GM19043 (cell line): ENCODE measurements around the gene MPRIP.

Source experiments
- ATAC-seq: cut with Tn5 transposase; IDR thresholded peaks from one replicate; pipeline ENCODE4 v1.9.1; 2021; ENCODE audit warnings: low read depth; ENCODE audit not compliant: unreplicated experiment

The MPRIP gene

DNA sequence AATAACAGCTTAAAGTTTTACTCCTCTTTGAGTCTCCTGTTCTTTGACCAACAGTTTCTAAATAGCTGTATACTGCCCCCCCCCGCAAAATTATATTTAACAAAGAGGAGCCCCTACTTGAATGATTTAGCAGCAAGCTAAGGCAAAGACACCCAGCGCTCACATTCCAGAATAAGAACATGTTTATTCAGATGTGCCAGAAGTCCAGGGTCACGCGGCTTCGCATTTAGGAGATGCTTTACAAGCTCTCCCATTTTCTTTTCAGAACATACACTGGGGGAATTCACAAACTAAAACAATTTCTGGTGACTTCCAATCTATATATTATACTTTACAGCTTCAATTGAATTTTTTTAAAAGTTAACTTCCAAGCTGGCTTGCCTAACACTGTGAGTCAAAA lies 158.6 kb downstream of the MPRIP start:
- ATAC-seq: no peak

DNA sequence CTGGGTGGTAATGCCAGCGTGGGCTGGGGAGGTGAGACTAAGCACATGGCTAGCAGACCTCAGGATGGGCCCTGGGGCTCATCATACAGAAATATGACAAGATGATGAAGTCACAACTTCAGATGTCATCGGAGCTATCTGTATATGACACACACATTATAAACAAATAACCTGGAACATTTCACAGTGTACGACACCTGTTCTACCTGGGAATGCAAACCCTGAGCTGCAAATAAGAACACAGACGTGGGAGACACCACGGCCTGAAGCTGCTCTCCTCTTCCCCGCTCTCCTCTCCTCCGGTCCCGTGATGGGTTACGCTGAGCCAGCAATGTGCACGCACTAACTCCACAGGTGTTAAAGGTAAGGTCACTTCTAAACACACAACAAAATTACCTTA lies 159.0 kb downstream of the MPRIP start:
- no peak for ATAC-seq

DNA sequence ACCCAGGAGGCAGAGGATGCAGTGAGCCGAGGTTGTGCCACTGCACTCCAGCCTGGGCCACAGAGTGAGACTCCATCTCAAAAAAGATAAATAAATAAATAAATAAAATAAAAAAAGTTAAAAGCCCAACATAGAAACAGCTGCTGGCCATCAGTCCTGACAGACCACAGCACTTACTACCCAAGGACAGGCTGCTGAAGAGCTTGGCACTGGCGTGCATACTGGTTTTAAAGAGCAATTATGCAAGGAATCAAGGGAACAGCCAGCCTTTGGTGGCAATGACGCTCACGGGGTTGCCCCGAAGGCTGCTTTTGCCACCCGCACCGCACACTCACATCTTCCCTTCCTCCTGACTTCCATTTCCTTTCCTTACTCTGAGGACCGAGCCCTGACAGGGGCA lies 159.7 kb downstream of the MPRIP start:
- no peak for ATAC-seq

- no peak for ATAC-seq
Observed at GRCh38 chr17:17203173-17203730, 161.0 kb downstream of the MPRIP start.

GRCh38 chr17:17204041-17204591 lies 161.9 kb downstream of the MPRIP start:
- no peak for ATAC-seq

GRCh38 chr17:17204635-17205231 lies 162.5 kb downstream of the MPRIP start:
- no peak for ATAC-seq

DNA sequence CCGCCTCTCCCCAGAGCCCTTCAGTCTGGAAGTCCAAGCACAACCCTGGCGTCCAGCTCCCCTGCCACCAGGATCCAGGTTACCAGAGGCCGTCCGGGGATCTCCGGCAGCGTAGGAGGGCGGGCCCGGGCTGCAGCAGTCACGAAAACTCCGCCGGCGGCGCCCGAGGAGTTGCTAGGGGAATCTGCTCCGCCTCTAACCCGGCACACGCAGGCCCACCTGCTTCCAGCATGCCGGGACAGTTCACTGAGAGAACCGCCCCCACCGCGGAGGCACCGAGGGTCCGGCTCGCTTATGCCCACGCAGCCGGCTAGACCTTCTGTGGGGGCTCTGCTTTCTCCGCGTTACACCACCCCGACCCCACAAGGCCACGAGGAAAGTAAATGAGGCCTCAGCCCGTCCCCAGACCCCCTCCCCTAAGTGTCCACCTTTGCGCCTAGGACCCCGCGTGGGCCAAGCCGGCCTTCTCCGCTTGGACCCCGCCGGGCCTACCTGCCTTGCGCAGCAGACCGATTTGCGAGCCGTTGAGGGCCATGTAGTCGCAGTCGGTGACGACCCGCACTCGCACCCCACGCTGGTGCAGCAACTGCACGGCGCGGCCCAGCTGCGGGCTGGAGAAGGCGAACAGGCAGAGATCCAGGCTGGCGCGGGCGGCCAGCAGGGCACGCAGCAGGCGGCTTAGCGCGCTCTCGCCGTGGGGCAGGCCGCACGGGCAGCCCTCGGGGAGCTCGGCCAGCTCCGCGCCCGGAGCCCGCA lies 163.3 kb downstream of the MPRIP start:
- ATAC-seq: no peak

DNA sequence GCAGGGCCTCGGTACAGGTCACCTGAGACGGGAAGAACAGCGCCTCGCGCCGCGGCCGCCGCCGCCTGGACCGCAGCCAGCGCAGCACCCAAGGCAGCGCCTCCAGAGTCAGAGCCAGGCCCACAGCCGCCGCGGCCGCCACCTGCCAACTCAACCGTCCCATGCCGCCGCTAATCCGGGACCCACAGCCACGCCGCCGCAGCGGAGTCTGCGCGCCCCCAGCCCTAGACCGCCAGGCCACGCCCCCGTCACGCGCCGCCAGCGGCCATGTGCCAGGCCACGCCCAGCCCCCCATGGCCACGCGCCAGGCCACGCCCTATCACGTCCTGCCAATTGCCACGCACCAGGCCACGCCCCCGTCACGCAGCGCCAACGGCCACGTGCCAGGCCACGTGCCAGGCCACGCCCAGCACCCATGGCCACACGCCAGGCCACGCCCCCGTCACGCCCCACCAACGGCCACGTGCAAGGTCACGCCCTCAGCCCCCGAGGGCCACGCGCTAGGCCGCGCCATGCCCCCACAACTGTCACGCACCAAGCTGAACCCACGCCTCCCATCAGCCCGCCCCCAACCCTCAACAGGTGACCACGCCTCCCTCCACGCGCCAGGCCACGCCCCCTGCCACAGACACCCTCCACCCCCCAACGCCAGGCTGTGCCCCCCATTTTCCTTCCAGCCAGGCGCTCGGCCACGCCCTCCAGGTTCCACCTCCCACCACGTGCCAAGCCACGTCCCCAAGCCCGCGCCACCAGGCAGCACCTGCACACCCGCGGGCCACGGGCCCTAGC lies 164.1 kb downstream of the MPRIP start, which contains the start of gene PLD6:
Gene PLD6, minus strand, starts transcription at position 210 of the 789 bp plus-strand sequence. Its CDS starts 47 bp downstream, at position 163.
- ATAC-seq: no peak

- ATAC-seq: no peak
Observed at GRCh38 chr17:17206913-17207335, 164.7 kb downstream of the MPRIP start.

DNA sequence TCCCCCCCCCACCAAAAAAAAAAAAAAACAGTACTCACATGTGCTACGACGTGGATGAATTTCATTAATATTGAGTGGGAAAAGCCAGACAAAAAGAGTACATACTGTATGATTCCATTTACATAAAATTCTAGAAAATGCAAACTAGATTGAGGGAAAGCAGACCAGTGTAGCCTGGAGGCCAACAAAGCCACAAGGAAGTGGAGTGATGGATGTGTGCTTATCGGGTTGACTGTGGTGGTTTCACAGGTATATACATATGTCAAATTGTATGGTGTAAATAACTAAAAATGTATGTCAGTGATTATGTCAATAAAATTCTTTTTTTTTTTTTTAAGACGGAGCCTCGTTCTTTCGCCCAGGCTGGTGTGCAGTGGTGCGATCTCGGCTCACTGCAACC lies 165.7 kb downstream of the MPRIP start:
- no peak for ATAC-seq

- ATAC-seq: no peak
Observed at GRCh38 chr17:17213775-17214174, 171.5 kb downstream of the MPRIP start.

DNA sequence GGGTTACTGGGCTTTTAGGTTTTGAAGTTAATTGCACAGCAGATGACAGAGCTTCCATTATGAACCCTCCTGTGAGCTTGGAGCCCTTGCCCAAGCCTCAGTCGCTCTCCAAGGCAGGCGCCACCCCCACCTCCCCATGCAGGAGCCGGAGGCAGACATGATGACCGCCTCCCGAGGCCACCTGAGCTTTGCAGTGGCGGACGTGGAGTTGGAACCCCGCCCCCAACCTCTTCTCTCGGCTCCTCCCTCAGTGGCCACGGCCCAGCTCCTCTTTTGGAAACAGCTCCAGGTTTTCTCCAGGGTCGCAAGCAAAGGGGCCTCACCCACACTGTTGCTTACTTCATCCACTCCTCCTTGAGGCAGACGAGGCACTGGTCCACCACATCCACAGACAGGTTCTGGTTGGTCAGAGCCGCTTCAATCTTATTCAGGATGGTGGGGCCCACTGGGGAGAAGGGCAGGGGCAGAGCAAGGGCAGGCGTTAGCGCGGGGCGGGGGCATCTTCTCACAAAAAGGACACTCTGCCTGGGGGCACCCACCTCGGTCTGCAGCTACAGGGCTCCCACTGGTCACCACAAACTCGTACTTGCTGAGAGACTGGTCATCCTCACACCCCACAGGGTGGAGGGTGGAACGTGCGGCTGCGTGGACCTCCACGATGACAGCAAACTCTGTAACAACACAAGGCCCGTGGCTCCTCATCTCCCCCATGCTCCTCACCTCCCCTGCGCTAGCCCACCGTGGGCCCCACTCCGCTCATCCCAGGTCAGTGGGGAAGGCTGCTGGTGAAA lies 172.6 kb downstream of the MPRIP start:
- ATAC-seq: no peak

DNA sequence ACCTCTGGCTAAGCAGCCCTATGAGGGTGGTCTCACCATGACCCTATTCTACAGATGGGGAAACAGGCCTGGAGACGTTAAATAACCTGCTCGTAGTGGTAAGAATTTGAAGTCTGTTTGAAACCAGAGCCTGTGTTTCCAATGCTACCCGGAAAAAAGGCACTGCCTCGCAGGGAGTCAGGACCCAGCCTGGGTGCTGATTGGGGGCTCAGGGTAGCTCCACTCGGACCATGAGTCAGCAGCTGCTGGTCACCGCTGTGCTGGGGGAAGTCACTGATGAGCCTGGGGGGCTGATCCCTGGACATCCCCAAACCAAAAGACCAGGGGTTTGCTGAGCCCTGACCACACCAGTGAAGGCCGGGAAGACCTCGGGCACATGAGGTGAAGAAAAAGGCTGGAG lies 173.3 kb downstream of the MPRIP start:
- no peak for ATAC-seq

DNA sequence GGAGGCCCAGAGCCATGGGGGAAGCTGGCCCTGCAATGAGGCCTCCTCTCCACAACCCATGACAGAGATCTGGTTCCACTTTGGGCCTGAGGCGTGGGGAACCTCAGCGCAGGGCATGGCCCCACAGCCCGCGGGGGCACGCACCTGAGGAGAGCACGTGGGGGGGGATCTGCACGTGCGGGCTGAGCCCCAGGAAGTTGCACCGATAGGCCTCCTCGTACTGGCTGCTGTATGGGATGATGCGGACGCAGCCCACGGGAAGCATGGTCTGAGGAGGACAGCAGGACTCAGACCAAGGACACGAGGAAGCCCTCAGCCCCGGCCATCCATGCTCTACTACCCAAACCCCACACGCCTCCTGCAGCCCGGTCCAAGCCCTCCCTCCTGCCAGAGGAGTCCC lies 174.0 kb downstream of the MPRIP start:
- no peak for ATAC-seq

DNA sequence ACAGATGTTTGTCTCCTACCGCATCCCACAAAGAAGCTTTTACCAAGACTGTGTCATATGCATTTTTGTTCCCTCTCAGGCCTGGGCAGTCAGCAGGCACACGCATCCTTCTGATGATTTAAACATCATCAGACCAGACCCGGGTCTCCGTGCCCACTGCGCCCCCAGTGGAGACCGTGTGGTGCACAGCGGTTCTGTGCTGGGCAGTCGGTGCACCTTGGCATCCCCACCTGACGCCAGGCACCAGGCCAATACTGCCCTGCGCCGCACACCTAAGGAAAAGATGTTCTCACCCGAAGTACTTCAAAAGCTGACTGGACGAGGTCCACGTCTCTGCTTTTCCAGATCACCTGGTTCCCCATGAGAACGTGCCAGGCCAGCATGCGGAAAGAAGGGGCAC lies 174.5 kb downstream of the MPRIP start:
- no peak for ATAC-seq

DNA sequence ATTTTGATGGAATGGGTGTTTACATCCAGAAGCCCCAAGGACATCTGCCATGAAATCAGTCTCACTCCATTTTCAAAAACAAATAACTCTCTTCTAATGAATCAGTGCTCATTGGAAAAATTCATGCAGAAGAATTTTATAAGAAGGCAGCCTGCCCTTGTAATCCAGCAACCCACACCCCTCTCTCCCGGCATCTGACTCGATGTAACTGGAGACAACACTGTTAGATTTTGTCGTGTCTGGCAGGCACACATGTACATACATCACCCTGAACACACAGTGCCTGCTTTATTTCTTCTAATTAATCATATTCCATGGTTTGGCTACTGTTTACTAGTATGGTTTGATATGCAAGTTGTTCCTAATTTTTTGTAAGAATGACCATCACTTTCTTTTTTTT lies 175.7 kb downstream of the MPRIP start:
- no peak for ATAC-seq

- no peak for ATAC-seq
Observed at GRCh38 chr17:17220529-17220928, 178.3 kb downstream of the MPRIP start.

- no peak for ATAC-seq
Observed at GRCh38 chr17:17221329-17221728, 179.1 kb downstream of the MPRIP start.

- ATAC-seq: no peak
Observed at GRCh38 chr17:17223736-17224135, 181.5 kb downstream of the MPRIP start.

DNA sequence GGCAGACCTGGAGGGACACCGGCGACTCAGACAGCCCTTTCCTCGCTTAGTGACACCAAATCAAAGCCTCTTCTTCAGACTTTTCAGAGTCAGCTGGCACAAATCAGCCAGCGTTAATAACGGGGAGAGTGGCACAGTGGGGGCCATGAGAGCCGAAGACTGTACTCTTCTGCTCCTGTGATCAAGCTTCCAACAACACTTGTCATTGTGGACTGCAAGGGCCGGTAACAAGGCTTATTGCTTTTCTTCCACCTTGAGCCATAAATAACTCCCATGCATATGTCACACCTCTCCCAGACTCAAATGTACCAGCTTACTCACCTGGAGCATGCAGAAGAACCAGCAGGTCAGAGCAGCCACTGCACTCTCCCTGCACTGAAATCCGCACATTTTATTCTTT lies 181.9 kb downstream of the MPRIP start:
- no peak for ATAC-seq
